Ascending aorta (tissue), 2 donors: ENCODE results near the gene LCT. TPM values are rescaled to one million over a fixed set of nuclear protein-coding genes. Genes with fewer than 3 reads are reported as not detected.

ENCODE experiments used
- DNase-seq, 2 donors: peaks; one replicate each; pipeline ENCODE4 v3.0.0-alpha.2; 2019; ENCODE audit warnings: low spot score in 2 of 2
- H3K27ac ChIP-seq, 2 donors: fragments of 200-600 bp; sonication (generic); one replicate each; pipeline ENCODE4 v1.5.1; 2016 to 2017; ENCODE audit warnings: mild to moderate bottlenecking in 1 of 2
- H3K27me3 ChIP-seq: fragments of 200-600 bp; sonication (generic); one replicate; pipeline ENCODE4 v1.5.1; 2017
- H3K36me3 ChIP-seq, 2 donors: fragments of 200-600 bp; sonication (generic); one replicate each; pipeline ENCODE4 v1.5.1; 2016
- H3K4me1 ChIP-seq, 2 donors: fragments of 200-600 bp; sonication (generic); one replicate each; pipeline ENCODE4 v1.5.1; 2016 to 2017; ENCODE audit warnings: mild to moderate bottlenecking in 1 of 2
- H3K4me3 ChIP-seq, 2 donors: fragments of 200-600 bp; sonication (generic); one replicate each; pipeline ENCODE4 v1.5.1; 2016 to 2017; ENCODE audit warnings: mild to moderate bottlenecking in 1 of 2
- H3K9me3 ChIP-seq, 2 donors: fragments of 200-600 bp; sonication (generic); one replicate each; pipeline ENCODE4 v1.5.1; 2016
- CTCF ChIP-seq, 3 experiments: fragments of 200-600 bp in 2 of 3; fragments of 450-650 bp in 1 of 3; sonication (generic) in 2 of 3; IDR thresholded peaks; one replicate each; pipeline ENCODE4 v1.5.1; 2016 to 2019; ENCODE audit warnings: antibody characterized with exemption in 3 of 3, mild to moderate bottlenecking in 1 of 3, moderate library complexity in 1 of 3
- intact Hi-C: fragments of 100-400 bp; cut with DNase I; formaldehyde crosslinking; loops from one replicate; pipeline ENCODE4 v1.15.1; 2023
- total RNA-seq: library from RNA; depleted of rRNA; stranded (reverse); fragments of >200 nt; gene quantifications from one replicate; pipeline ENCODE4 v1.1.0, GENCODE V29; 2016

Gene LCT
- total RNA-seq, 1 donor from 2014 or later: not detected

DNA sequence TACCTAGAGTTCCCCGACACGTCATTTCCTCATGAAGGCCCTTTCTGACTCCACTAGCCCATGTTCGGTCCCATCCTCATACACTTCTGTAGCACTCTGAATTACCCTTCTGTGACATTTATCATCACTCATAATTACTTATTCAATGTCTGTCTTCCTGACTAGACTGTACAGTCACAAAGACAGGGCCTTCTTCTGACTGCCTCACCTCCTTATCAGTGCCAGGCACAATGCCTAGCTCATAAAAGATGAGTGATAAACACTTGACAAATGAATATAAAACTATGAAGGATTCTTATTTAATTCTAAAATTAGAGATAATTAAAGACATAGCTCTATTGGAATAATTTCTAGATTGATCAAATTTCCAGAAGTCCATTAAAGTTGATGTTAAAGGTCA, 96.8 kb downstream of the LCT start:
- Histone ChIP-seq H3K36me3 (no peaks in the 10 kb centered on the region), H3K4me1 (peaks cover 0 to 17% of the 10 kb centered on the region in 2 donors), H3K4me3 (no peak overlapping the region), H3K27me3 (no peaks in the 10 kb centered on the region), H3K27ac (no peak overlapping the region), H3K9me3 (no peaks in the 10 kb centered on the region)
- DNase-seq: no peak
- intact Hi-C loops: loop anchor here (2.0 kb wide), 2 partner anchors 245 to 687 kb away; partner anchors contain the start of genes DARS1 and RAB3GAP1
- no peak for TF ChIP-seq CTCF (IDR thresholded peaks at IDR 0.05)

Other genes starting within 250 kb of the LCT start
- 14.8 TPM for gene UBXN4, start 95.3 kb downstream of the LCT start, total RNA-seq
- 62.5 TPM for gene MCM6, start 39.3 kb upstream of the LCT start, total RNA-seq
- gene DARS1, start 148.4 kb upstream of the LCT start, total RNA-seq: 11.6 TPM